Osteoblast (primary cell): ENCODE data around the gene RTKN2. TPM values are rescaled to one million over a fixed set of nuclear protein-coding genes. Genes with fewer than 3 reads are reported as not detected.

Experiments
- DNase-seq: peaks from one replicate; pipeline ENCODE4 v3.0.0; 2011; ENCODE audit warnings: low spot score, mixed read lengths; ENCODE audit not compliant: insufficient read length; ENCODE audit errors: missing footprints
- H2AFZ ChIP-seq: 2 replicates; pipeline ENCODE4 v1.6.0; 2011; ENCODE audit warnings: mild to moderate bottlenecking, low read length
- H3K27ac ChIP-seq: 2 replicates; pipeline ENCODE4 v1.5.1; 2011; ENCODE audit warnings: mild to moderate bottlenecking, low read depth, low read length, moderate library complexity
- H3K27me3 ChIP-seq: 2 replicates; pipeline ENCODE4 v1.6.0; 2012; ENCODE audit warnings: mild to moderate bottlenecking, control low read depth, inconsistent platforms, low read length, moderate library complexity; ENCODE audit not compliant: insufficient read depth
- H3K36me3 ChIP-seq: 2 replicates; pipeline ENCODE4 v1.5.1; 2011; ENCODE audit warnings: mild to moderate bottlenecking, low read length, control low read depth, moderate library complexity; ENCODE audit not compliant: insufficient read depth
- H3K4me1 ChIP-seq: 2 replicates; pipeline ENCODE4 v1.5.1; 2011; ENCODE audit warnings: mild to moderate bottlenecking, low read length, control low read depth, moderate library complexity; ENCODE audit not compliant: insufficient read depth
- H3K4me2 ChIP-seq: 2 replicates; pipeline ENCODE4 v1.6.0; 2011; ENCODE audit warnings: mild to moderate bottlenecking, low read length; ENCODE audit not compliant: insufficient read depth
- H3K4me3 ChIP-seq: fragments of 200-600 bp; sonication (generic); 3 replicates; pipeline ENCODE4 v1.5.1; 2012; ENCODE audit warnings: mild to moderate bottlenecking, low read length, inconsistent platforms; ENCODE audit not compliant: insufficient read depth
- H3K79me2 ChIP-seq: 2 replicates; pipeline ENCODE4 v1.6.0; 2012; ENCODE audit warnings: mild to moderate bottlenecking, low read length, control low read depth, inconsistent platforms; ENCODE audit not compliant: insufficient read depth
- H3K9me3 ChIP-seq: 2 replicates; pipeline ENCODE4 v1.5.1; 2011; ENCODE audit warnings: low read depth, low read length, control low read depth
- H4K20me1 ChIP-seq: 2 replicates; pipeline ENCODE4 v1.6.0; 2012; ENCODE audit warnings: mild to moderate bottlenecking, low read length, control low read depth; ENCODE audit not compliant: insufficient read depth
- total RNA-seq: library from RNA; depleted of rRNA; stranded (reverse); fragments of >200 nt; gene quantifications from 2 replicates; pipeline ENCODE4 v1.2.3, GENCODE V29; 2012
- TF ChIP-seq, protein P1 (sequence below): IDR thresholded peaks from 2 replicates; pipeline ENCODE4 v1.5.1; 2011; ENCODE audit warnings: mild to moderate bottlenecking, low read depth, low read length, moderate library complexity; ENCODE audit errors: extremely low read depth

RTKN2 gene
- total RNA-seq, 1 donor, result 8.0 TPM

DNA sequence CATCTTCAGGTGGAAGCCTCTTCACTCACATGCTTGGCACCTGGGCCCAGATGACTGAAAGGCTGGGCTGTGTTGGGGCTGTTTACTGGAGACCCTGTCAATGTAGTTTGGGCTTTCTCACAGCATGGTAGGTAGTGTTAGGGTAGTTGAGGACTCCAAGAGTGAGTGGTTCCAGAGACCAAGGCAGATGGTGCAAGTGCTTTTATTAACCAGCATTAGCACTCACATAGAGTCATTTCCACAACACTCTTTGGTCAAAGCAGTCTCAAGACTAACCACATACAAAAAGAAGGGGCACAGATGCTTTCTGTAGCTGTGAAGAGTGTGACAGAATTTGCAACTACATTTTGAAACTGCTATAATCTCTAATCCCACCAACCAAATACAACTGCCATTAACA, 135.0 kb downstream of the RTKN2 start:
- DNase-seq, result no peak
- Histone ChIP-seq H2AFZ (no peak overlapping the region), H3K4me2 (no peak overlapping the region), H3K9me3 (no peaks in the 10 kb centered on the region), H3K79me2 (no peaks in the 10 kb centered on the region), H4K20me1 (no peaks in the 10 kb centered on the region), H3K4me1 (peaks cover 17% of the 10 kb centered on the region), H3K27me3 (no peaks in the 10 kb centered on the region), H3K27ac (no peak overlapping the region), H3K4me3 (no peak overlapping the region), H3K36me3 (no peaks in the 10 kb centered on the region)
- TF ChIP-seq, protein P1, sequence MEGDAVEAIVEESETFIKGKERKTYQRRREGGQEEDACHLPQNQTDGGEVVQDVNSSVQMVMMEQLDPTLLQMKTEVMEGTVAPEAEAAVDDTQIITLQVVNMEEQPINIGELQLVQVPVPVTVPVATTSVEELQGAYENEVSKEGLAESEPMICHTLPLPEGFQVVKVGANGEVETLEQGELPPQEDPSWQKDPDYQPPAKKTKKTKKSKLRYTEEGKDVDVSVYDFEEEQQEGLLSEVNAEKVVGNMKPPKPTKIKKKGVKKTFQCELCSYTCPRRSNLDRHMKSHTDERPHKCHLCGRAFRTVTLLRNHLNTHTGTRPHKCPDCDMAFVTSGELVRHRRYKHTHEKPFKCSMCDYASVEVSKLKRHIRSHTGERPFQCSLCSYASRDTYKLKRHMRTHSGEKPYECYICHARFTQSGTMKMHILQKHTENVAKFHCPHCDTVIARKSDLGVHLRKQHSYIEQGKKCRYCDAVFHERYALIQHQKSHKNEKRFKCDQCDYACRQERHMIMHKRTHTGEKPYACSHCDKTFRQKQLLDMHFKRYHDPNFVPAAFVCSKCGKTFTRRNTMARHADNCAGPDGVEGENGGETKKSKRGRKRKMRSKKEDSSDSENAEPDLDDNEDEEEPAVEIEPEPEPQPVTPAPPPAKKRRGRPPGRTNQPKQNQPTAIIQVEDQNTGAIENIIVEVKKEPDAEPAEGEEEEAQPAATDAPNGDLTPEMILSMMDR, result no peak

Other genes starting within 250 kb of the RTKN2 start
- gene ZNF365, start 105.5 kb upstream of the RTKN2 start, total RNA-seq, result 9.1 and 9.8 TPM in 2 replicates